Endothelial cell of umbilical vein (primary cell): ENCODE data around the gene GP5. TPM values are rescaled to one million over a fixed set of nuclear protein-coding genes. Genes with fewer than 3 reads are reported as not detected.

ENCODE experiments used
- BruUV-seq: library from RNA; stranded (reverse); fragments of 400-500 nt; replicated peaks from 2 replicates; lab custom pipeline; 2021; lab: Mats Ljungman, UMichigan
- CTCF ChIA-PET: fragments of 300-600, 350-600 bp; sonication (Branson Sonifier 250); formaldehyde crosslinking; loops from one replicate; lab custom pipeline; 2021; ENCODE audit warnings: antibody characterized with exemption, inconsistent platforms; lab: Charles Lee
- POLR2A ChIA-PET: fragments of 300-600, 350-600 bp; sonication (Branson Sonifier 250); formaldehyde crosslinking; loops from one replicate; lab custom pipeline; 2021; ENCODE audit warnings: antibody characterized with exemption, inconsistent platforms; lab: Charles Lee
- DNase-seq: peaks from one replicate; pipeline ENCODE4 v3.0.0-alpha.2; 2011; ENCODE audit warnings: low read depth, low spot score
- FAIRE-seq: peaks from 2 replicates; lab custom pipeline; 2011; peaks lifted over from hg19 to GRCh38; lab: Jason Lieb, UNC
- H2AFZ ChIP-seq: 2 replicates; pipeline ENCODE4 v1.6.0; 2012; ENCODE audit warnings: low read depth, low read length, control low read depth, inconsistent platforms
- H3K27ac ChIP-seq: 2 replicates; pipeline ENCODE4 v1.5.1; 2011; ENCODE audit warnings: low read depth, mild to moderate bottlenecking, control low read depth, low read length, moderate library complexity; ENCODE audit not compliant: insufficient read depth
- H3K27me3 ChIP-seq, 2 experiments: 2 replicates each; pipeline versions ENCODE4 v1.6.0 to v1.6.1; 2011; ENCODE audit warnings: low read length in 2 of 2, mixed read lengths in 1 of 2; ENCODE audit not compliant: control insufficient read depth in 2 of 2, insufficient read depth in 2 of 2
- H3K36me3 ChIP-seq, 2 experiments: 2 replicates in 1 of 2; 3 replicates in 1 of 2; pipeline ENCODE4 v1.5.1; 2011; ENCODE audit warnings: low read length in 2 of 2, mild to moderate bottlenecking in 1 of 2, moderate library complexity in 1 of 2; ENCODE audit not compliant: control insufficient read depth in 2 of 2, insufficient read depth in 2 of 2; ENCODE audit errors: extremely low read depth in 1 of 2
- H3K4me1 ChIP-seq: 3 replicates; pipeline ENCODE4 v1.5.1; 2011; ENCODE audit warnings: mild to moderate bottlenecking, low read length; ENCODE audit not compliant: control insufficient read depth, insufficient read depth; ENCODE audit errors: extremely low read depth
- H3K4me2 ChIP-seq: 2 replicates; pipeline ENCODE4 v1.6.1; 2011; ENCODE audit warnings: low read length, control low read depth, mixed read lengths; ENCODE audit not compliant: insufficient read depth
- H3K4me3 ChIP-seq, 3 experiments: fragments of 200-600 bp in 1 of 3; sonication (generic), shearing (Covaris generic) in 1 of 3; replicated peaks in 1 of 3; 2 replicates each; pipeline ENCODE4 v1.5.1; 2011 to 2016; ENCODE audit warnings: control low read depth in 3 of 3, low read length in 3 of 3, mild to moderate bottlenecking in 2 of 3, inconsistent platforms in 1 of 3, low read depth in 1 of 3, moderate library complexity in 1 of 3; ENCODE audit not compliant: insufficient read depth in 1 of 3
- H3K79me2 ChIP-seq: 2 replicates; pipeline ENCODE4 v1.6.0; 2012; ENCODE audit warnings: low read length, inconsistent platforms; ENCODE audit not compliant: control insufficient read depth, insufficient read depth
- H3K9ac ChIP-seq: replicated peaks from 2 replicates; pipeline ENCODE3; 2011; ENCODE audit warnings: low read length, control low read depth; ENCODE audit not compliant: insufficient read depth; ENCODE audit errors: extremely low read depth
- H3K9me1 ChIP-seq: replicated peaks from 3 replicates; pipeline ENCODE4 v1.6.0; 2011; ENCODE audit warnings: mild to moderate bottlenecking, low read length; ENCODE audit not compliant: control insufficient read depth, insufficient read depth; ENCODE audit errors: extremely low read depth
- H3K9me3 ChIP-seq: replicated peaks from 2 replicates; pipeline ENCODE4 v1.5.1; 2012; ENCODE audit warnings: low read length, inconsistent platforms; ENCODE audit not compliant: control insufficient read depth, insufficient read depth
- H4K20me1 ChIP-seq: replicated peaks from 2 replicates; pipeline ENCODE3; 2011; ENCODE audit warnings: mild to moderate bottlenecking, low read length; ENCODE audit not compliant: control insufficient read depth, insufficient read depth; ENCODE audit errors: extremely low read depth
- EZH2 ChIP-seq: IDR thresholded peaks from 2 replicates; pipeline ENCODE4 v1.6.1; 2012; ENCODE audit warnings: borderline replicate concordance, low read depth, mild to moderate bottlenecking, moderate library complexity, low read length, inconsistent platforms; ENCODE audit not compliant: severe bottlenecking
- FOS ChIP-seq: IDR thresholded peaks from 2 replicates; pipeline ENCODE4 v1.6.1; 2011; ENCODE audit warnings: mild to moderate bottlenecking, low read length, moderate library complexity, borderline replicate concordance; ENCODE audit not compliant: insufficient read depth
- GATA2 ChIP-seq: IDR thresholded peaks from 2 replicates; pipeline ENCODE4 v1.7.0; 2011; ENCODE audit warnings: low read depth, mild to moderate bottlenecking, moderate library complexity, mixed read lengths, low read length; ENCODE audit not compliant: insufficient read length, insufficient read depth
- JUN ChIP-seq: IDR thresholded peaks from 2 replicates; pipeline ENCODE4 v1.6.1; 2011; ENCODE audit warnings: borderline replicate concordance, low read depth; ENCODE audit not compliant: insufficient read length, insufficient read depth
- MYC ChIP-seq: IDR thresholded peaks from one replicate; pipeline ENCODE4 v1.6.1; 2011; ENCODE audit warnings: mild to moderate bottlenecking, low read depth, low read length
- POLR2A ChIP-seq: IDR thresholded peaks from 2 replicates; pipeline ENCODE4 v1.6.1; 2012; ENCODE audit warnings: low read depth, mild to moderate bottlenecking, control low read depth, low read length
- POLR2AphosphoS5 ChIP-seq: IDR thresholded peaks from 2 replicates; pipeline ENCODE4 v1.6.1; 2012; ENCODE audit warnings: low read depth, mild to moderate bottlenecking, control low read depth, low read length, moderate library complexity; ENCODE audit not compliant: insufficient read depth
- dilution Hi-C: fragments of 300-500 bp; cut with MboI; formaldehyde crosslinking; loops from one replicate; pipeline ENCODE4 v1.15.0; 2019; ENCODE audit warnings: low sequenced_read_pairs; ENCODE audit not compliant: extremely low pct_ligation_motif_present
- intact Hi-C: fragments of 100-400 bp; cut with micrococcal nuclease; formaldehyde crosslinking; loops from one replicate; pipeline ENCODE4 v1.10.0; 2022
- polyA plus RNA-seq, 4 experiments: library from polyadenylated mRNA; depleted of rRNA in 3 of 4; stranded (reverse) in 3 of 4; unstranded in 1 of 4; fragments of >200 nt; gene quantifications; 2 replicates each; pipeline versions ENCODE4 v1.2.1 to v1.2.3, GENCODE V29; 2011 to 2012; ENCODE audit warnings: missing spikeins in 1 of 4
- total RNA-seq: library from RNA; stranded (reverse); gene quantifications from 2 replicates; pipeline ENCODE4 v1.2.3, GENCODE V29; 2021
- TF ChIP-seq, protein P1 (sequence below): IDR thresholded peaks from 2 replicates; pipeline ENCODE4 v1.6.1; 2011; ENCODE audit not compliant: insufficient read depth, insufficient read length
- TF ChIP-seq, protein P2 (sequence below), 2 donors: IDR thresholded peaks; 1 replicate in 1 of 2; 2 replicates in 1 of 2; pipeline ENCODE4 v1.5.1; 2011; ENCODE audit warnings: low read length in 2 of 2, mild to moderate bottlenecking in 2 of 2, moderate library complexity in 2 of 2, control low read depth in 1 of 2, inconsistent platforms in 1 of 2, low read depth in 1 of 2; ENCODE audit not compliant: insufficient read depth in 1 of 2; ENCODE audit errors: extremely low read depth in 1 of 2

GP5 gene
- total and polyA plus RNA-seq, 2 donors (not counting 3 experiments of a cell fraction or from before 2014, with no cell fraction given) = 0.06 to 0.11 TPM

DNA sequence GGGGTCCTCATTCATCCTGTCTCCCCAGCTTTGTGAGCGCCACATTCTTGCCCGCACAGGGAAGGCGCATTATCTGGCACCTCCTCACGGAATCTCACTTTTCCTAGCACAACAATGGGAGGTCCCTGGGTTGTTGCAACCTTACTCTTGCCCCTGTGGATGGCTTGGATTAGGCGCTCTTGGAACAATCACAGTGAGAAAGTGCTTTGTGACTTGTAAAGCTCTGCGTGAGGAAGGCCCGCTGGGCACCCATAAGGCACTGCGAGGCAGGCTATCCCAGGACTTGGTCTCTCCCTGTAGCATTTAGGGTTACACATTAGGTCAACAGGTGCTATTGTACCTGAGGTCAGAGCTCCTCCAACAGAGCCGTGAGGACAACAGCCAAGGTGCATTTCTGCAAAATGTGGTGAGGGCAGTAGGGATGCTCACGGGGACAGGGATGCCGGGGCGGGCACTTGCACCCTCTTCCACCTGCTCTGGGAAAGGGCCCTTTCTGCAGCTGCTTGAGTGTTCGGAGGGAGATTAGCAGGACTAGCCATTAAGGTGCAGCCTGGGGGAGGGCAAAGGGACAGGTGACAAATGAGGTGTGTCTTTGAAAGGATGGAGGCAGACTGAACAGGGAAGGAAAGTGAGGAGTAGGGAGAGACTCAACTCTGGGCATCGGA lies 15.7 kb downstream of the GP5 start:
- FAIRE-seq (no peak), DNase-seq (no peak)
- H3K9me1 ChIP-seq = no peaks in the 10 kb centered on the region
- CTCF ChIA-PET = interaction anchor here (1.0 to 1.7 kb wide), 2 partner anchors 39 to 40 kb away, joined by 4 to 6 read pairs; no protein-coding TSS in a partner anchor
- BruUV-seq = no TSS peak
- H4K20me1 ChIP-seq = no peaks in the 10 kb centered on the region
- no peaks in the 10 kb centered on the region for H3K4me1 ChIP-seq
- H3K27ac ChIP-seq = no peak overlapping the region
- intact Hi-C loops (no loop called here), dilution Hi-C loops (no loop called here)
- TF ChIP-seq GATA2 = no peak
- no peak for TF ChIP-seq FOS
- no peak for TF ChIP-seq POLR2AphosphoS5
- TF ChIP-seq, protein P1, sequence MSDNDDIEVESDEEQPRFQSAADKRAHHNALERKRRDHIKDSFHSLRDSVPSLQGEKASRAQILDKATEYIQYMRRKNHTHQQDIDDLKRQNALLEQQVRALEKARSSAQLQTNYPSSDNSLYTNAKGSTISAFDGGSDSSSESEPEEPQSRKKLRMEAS = no peak
- no peak for TF ChIP-seq JUN
- TF ChIP-seq, protein P2, sequence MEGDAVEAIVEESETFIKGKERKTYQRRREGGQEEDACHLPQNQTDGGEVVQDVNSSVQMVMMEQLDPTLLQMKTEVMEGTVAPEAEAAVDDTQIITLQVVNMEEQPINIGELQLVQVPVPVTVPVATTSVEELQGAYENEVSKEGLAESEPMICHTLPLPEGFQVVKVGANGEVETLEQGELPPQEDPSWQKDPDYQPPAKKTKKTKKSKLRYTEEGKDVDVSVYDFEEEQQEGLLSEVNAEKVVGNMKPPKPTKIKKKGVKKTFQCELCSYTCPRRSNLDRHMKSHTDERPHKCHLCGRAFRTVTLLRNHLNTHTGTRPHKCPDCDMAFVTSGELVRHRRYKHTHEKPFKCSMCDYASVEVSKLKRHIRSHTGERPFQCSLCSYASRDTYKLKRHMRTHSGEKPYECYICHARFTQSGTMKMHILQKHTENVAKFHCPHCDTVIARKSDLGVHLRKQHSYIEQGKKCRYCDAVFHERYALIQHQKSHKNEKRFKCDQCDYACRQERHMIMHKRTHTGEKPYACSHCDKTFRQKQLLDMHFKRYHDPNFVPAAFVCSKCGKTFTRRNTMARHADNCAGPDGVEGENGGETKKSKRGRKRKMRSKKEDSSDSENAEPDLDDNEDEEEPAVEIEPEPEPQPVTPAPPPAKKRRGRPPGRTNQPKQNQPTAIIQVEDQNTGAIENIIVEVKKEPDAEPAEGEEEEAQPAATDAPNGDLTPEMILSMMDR (IDR thresholded peaks at IDR 0.05; ENCODE audit: extremely low read depth in 1 of 2, insufficient read depth in 1 of 2, low read depth in 1 of 2, low read length in 2 of 2) = no peak
- no peak for TF ChIP-seq EZH2
- TF ChIP-seq MYC = no peak
- TF ChIP-seq POLR2A = no peak
- peaks cover 6 to 21% of the 10 kb centered on the region in 2 experiments for H3K27me3 ChIP-seq
- no peak overlapping the region for H3K4me2 ChIP-seq
- no peak overlapping the region for H2AFZ ChIP-seq
- no peak overlapping the region for H3K4me3 ChIP-seq
- no peaks in the 10 kb centered on the region for H3K36me3 ChIP-seq
- no peak overlapping the region for H3K9ac ChIP-seq
- no peaks in the 10 kb centered on the region for H3K79me2 ChIP-seq
- POLR2A ChIA-PET = no interaction called here
- H3K9me3 ChIP-seq = no peaks in the 10 kb centered on the region
